PFSK-1 (cell line): ENCODE results near the gene TIMD4.

ENCODE experiments used
- POLR2AphosphoS5 ChIP-seq: IDR thresholded peaks from 2 replicates; pipeline ENCODE4 v1.6.1; 2012; ENCODE audit warnings: low read depth, mild to moderate bottlenecking, control low read depth, low read length, moderate library complexity
- REST ChIP-seq, 2 experiments: IDR thresholded peaks; 2 replicates each; pipeline versions ENCODE4 v1.6.1 to v1.8.0; 2011 to 2012; ENCODE audit warnings: low read depth in 2 of 2, low read length in 2 of 2, control low read depth in 1 of 2, inconsistent platforms in 1 of 2, mild to moderate bottlenecking in 1 of 2, moderate library complexity in 1 of 2; ENCODE audit not compliant: insufficient read depth in 1 of 2

- TF ChIP-seq POLR2AphosphoS5 = no peak
- no peak for TF ChIP-seq REST (IDR thresholded peaks at IDR 0.05; ENCODE audit: insufficient read depth in 1 of 2, low read depth in 2 of 2, low read length in 2 of 2)
Measured at GRCh38 chr5:156963125-156963524, at the start of gene TIMD4.
